Stimulated activated CD4-positive, alpha-beta T cell treated with anti-CD3 and anti-CD28 coated beads, Interleukin-12 subunit alpha, Interleukin-12 subunit beta, amount 100 ng/mL, for 4 hours (primary cell): ENCODE results near the gene GUCY2F.

ENCODE experiments used
- DNase-seq: peaks from one replicate; pipeline ENCODE4 v3.0.0-alpha.2; 2020

The GUCY2F gene

GRCh38 chrX:109481986-109482385 lies at the start of gene GUCY2F:
Gene GUCY2F, minus strand, starts transcription at chrX:109482086. Its CDS starts 6,150 bp downstream, at chrX:109475936.
- DNase-seq, result no peak

GRCh38 chrX:109519001-109519400 lies 37.1 kb upstream of the GUCY2F start:
- DNase-seq, result no peak

GRCh38 chrX:109511113-109511512 lies 29.2 kb upstream of the GUCY2F start:
- DNase-seq, result no peak

- DNase-seq, result no peak
Observed at GRCh38 chrX:109508915-109509314, 27.0 kb upstream of the GUCY2F start.

GRCh38 chrX:109501176-109501575 lies 19.3 kb upstream of the GUCY2F start:
- no peak for DNase-seq

- DNase-seq, result no peak
Observed at GRCh38 chrX:109498434-109498833, 16.5 kb upstream of the GUCY2F start.

GRCh38 chrX:109489174-109489573 lies 7.3 kb upstream of the GUCY2F start:
- no peak for DNase-seq

GRCh38 chrX:109487640-109488039 lies 5.8 kb upstream of the GUCY2F start:
- no peak for DNase-seq

GRCh38 chrX:109485470-109486340 lies 3.8 kb upstream of the GUCY2F start:
- peak; percentile 36 for DNase-seq

- no peak for DNase-seq
Observed at GRCh38 chrX:109484886-109485285, 3.0 kb upstream of the GUCY2F start.

GRCh38 chrX:109475174-109475891 lies 6.6 kb downstream of the GUCY2F start:
- DNase-seq, result no peak

GRCh38 chrX:109472939-109473735 lies 8.7 kb downstream of the GUCY2F start:
- peak; percentile 7 for DNase-seq

GRCh38 chrX:109464231-109464630 lies 17.7 kb downstream of the GUCY2F start:
- no peak for DNase-seq

GRCh38 chrX:109463784-109464183 lies 18.1 kb downstream of the GUCY2F start:
- DNase-seq, result no peak

- DNase-seq, result no peak
Observed at GRCh38 chrX:109448282-109448938, 33.5 kb downstream of the GUCY2F start.

GRCh38 chrX:109441266-109441665 lies 40.6 kb downstream of the GUCY2F start:
- DNase-seq, result no peak

- no peak for DNase-seq
Observed at GRCh38 chrX:109440475-109440874, 41.4 kb downstream of the GUCY2F start.

- no peak for DNase-seq
Observed at GRCh38 chrX:109409181-109409580, 72.7 kb downstream of the GUCY2F start.

GRCh38 chrX:109403922-109404321 lies 78.0 kb downstream of the GUCY2F start:
- DNase-seq, result no peak

- no peak for DNase-seq
Observed at GRCh38 chrX:109399831-109400230, 82.1 kb downstream of the GUCY2F start.

GRCh38 chrX:109398833-109399232 lies 83.1 kb downstream of the GUCY2F start:
- no peak for DNase-seq

- no peak for DNase-seq
Observed at GRCh38 chrX:109398061-109398460, 83.8 kb downstream of the GUCY2F start.

GRCh38 chrX:109393859-109394258 lies 88.0 kb downstream of the GUCY2F start:
- DNase-seq, result no peak
